ENCODE results near the gene EIF3I.

The EIF3I gene

GRCh38 chr1:32181065-32181464 is 41.1 kb upstream of the EIF3I start:
- peak overlapping the region; percentile 77 for H3K4me3 ChIP-seq (ENCODE audit: low read depth, low read length)
- no peak for TF ChIP-seq CTCF (IDR thresholded peaks at IDR 0.05; ENCODE audit: low read depth, low read length)

GRCh38 chr1:32181563-32181962 is 40.6 kb upstream of the EIF3I start:
- TF ChIP-seq CTCF (IDR thresholded peaks at IDR 0.05; ENCODE audit: low read depth, low read length) = no peak
- peak overlapping the region; percentile 34 for H3K4me3 ChIP-seq (ENCODE audit: low read depth, low read length)

- peak overlapping the region; percentile 34 for H3K4me3 ChIP-seq (ENCODE audit: low read depth, low read length)
Measured at GRCh38 chr1:32182060-32182459, 40.1 kb upstream of the EIF3I start.

GRCh38 chr1:32184650-32185049 is 37.6 kb upstream of the EIF3I start:
- no peak for TF ChIP-seq CTCF (IDR thresholded peaks at IDR 0.05; ENCODE audit: low read depth, low read length)

More at GRCh38 chr1:32182060-32182459, 40.1 kb upstream of the EIF3I start:
- TF ChIP-seq CTCF (IDR thresholded peaks at IDR 0.05; ENCODE audit: low read depth, low read length) = no peak

GRCh38 chr1:32186077-32186476 is 36.1 kb upstream of the EIF3I start:
- no peak for TF ChIP-seq CTCF (IDR thresholded peaks at IDR 0.05; ENCODE audit: low read depth, low read length)
- no peak overlapping the region for H3K4me3 ChIP-seq (ENCODE audit: low read depth, low read length)

More at GRCh38 chr1:32184650-32185049, 37.6 kb upstream of the EIF3I start:
- H3K4me3 ChIP-seq (ENCODE audit: low read depth, low read length) = no peak overlapping the region

- TF ChIP-seq CTCF (IDR thresholded peaks at IDR 0.05; ENCODE audit: low read depth, low read length) = no peak
- no peak overlapping the region for H3K4me3 ChIP-seq (ENCODE audit: low read depth, low read length)
Measured at GRCh38 chr1:32186491-32186890, 35.7 kb upstream of the EIF3I start.

GRCh38 chr1:32187850-32188249 is 34.4 kb upstream of the EIF3I start:
- TF ChIP-seq CTCF (IDR thresholded peaks at IDR 0.05; ENCODE audit: low read depth, low read length) = no peak

More at GRCh38 chr1:32187850-32188249, 34.4 kb upstream of the EIF3I start:
- H3K4me3 ChIP-seq (ENCODE audit: low read depth, low read length) = no peak overlapping the region
